ENCODE data around the gene ACP2. TPM values are rescaled to one million over a fixed set of nuclear protein-coding genes. Genes with fewer than 3 reads are reported as not detected.
A peak's percentile ranks its signal among the peaks of the same experiment; 100 is the strongest.

ACP2 gene
- total RNA-seq, 2 experiments from 2014 or later, result 26.7 to 27.5 TPM

GRCh38 chr11:47241841-47242301, 6.7 kb downstream of the ACP2 start:
- H3K27me3 Mint-ChIP-seq (ENCODE audit: low read depth), result no peaks in the 10 kb centered on the region
- peak overlapping the region; percentile 5 for H3K27ac Mint-ChIP-seq
- ATAC-seq, result no peak
- H3K36me3 Mint-ChIP-seq (ENCODE audit: low read depth), result peaks cover 69% of the 10 kb centered on the region
- POLR2A ChIA-PET, result interaction anchor here (0.6 to 2.0 kb wide), 8 partner anchors 9 to 54 kb away, joined by 3 to 6 read pairs (median 3); partner anchors contain the start of genes DDB2 and NR1H3
- H3K4me3 Mint-ChIP-seq, result no peak overlapping the region
- H3K4me1 Mint-ChIP-seq (ENCODE audit: low read depth), result peaks cover 5% of the 10 kb centered on the region
- CTCF ChIA-PET, result interaction anchor here (1.1 to 2.1 kb wide), 3 partner anchors 17 to 62 kb away, joined by 3 to 8 read pairs (median 5); no protein-coding TSS in a partner anchor
- H3K9me3 Mint-ChIP-seq (ENCODE audit: insufficient read depth), result no peaks in the 10 kb centered on the region
- DNase-seq, result no peak

GRCh38 chr11:47239852-47240251, 8.8 kb downstream of the ACP2 start:
- Mint-ChIP-seq H3K4me3 (no peak overlapping the region), H3K9me3 (ENCODE audit: insufficient read depth) (no peaks in the 10 kb centered on the region), H3K36me3 (ENCODE audit: low read depth) (peaks cover 77% of the 10 kb centered on the region), H3K27me3 (ENCODE audit: low read depth) (no peaks in the 10 kb centered on the region), H3K27ac (peak overlapping the region; percentile 44), H3K4me1 (ENCODE audit: low read depth) (peaks cover 6% of the 10 kb centered on the region)
- POLR2A ChIA-PET, result interaction anchor here (1.5 to 2.0 kb wide), 3 partner anchors 9 to 25 kb away, joined by 6 to 11 read pairs (median 6); partner anchors contain the start of genes ACP2 and DDB2
- CTCF ChIA-PET, result interaction anchor here (1.3 kb wide), 1 partner anchor 9 kb away, joined by 8 read pairs; the partner anchor contains the start of gene ACP2
- no peak for DNase-seq
- no peak for ATAC-seq

- Mint-ChIP-seq H3K4me3 (no peak overlapping the region), H3K9me3 (ENCODE audit: insufficient read depth) (no peaks in the 10 kb centered on the region), H3K27me3 (ENCODE audit: low read depth) (no peaks in the 10 kb centered on the region), H3K36me3 (ENCODE audit: low read depth) (peaks cover 68% of the 10 kb centered on the region), H3K4me1 (ENCODE audit: low read depth) (peaks cover 22% of the 10 kb centered on the region), H3K27ac (no peak overlapping the region)
- ATAC-seq (no peak), DNase-seq (no peak)
- ChIA-PET POLR2A (interaction anchor here (0.6 to 3.7 kb wide), 6 partner anchors 10 to 60 kb away, joined by 3 to 14 read pairs (median 4); partner anchors contain the start of genes ACP2, ARFGAP2 and DDB2), CTCF (interaction anchor here (0.6 to 3.3 kb wide), 5 partner anchors 12 to 177 kb away, joined by 3 to 27 read pairs (median 5); partner anchors contain the start of gene ACP2)
These were observed 12.1 kb downstream of the ACP2 start for GRCh38 chr11:47236482-47236881.

GRCh38 chr11:47235163-47235562, 13.5 kb downstream of the ACP2 start:
- DNase-seq (no peak), ATAC-seq (no peak)
- no peak overlapping the region for H3K4me3 Mint-ChIP-seq
- H3K4me1 Mint-ChIP-seq (ENCODE audit: low read depth), result peaks cover 24% of the 10 kb centered on the region
- H3K27ac Mint-ChIP-seq, result peak overlapping the region; percentile 73
- no peaks in the 10 kb centered on the region for H3K9me3 Mint-ChIP-seq (ENCODE audit: insufficient read depth)
- POLR2A ChIA-PET, result interaction anchor here (1.0 to 3.7 kb wide), 5 partner anchors 11 to 22 kb away, joined by 3 to 34 read pairs (median 7); partner anchors contain the start of genes ACP2, DDB2 and NR1H3
- H3K36me3 Mint-ChIP-seq (ENCODE audit: low read depth), result peaks cover 68% of the 10 kb centered on the region
- H3K27me3 Mint-ChIP-seq (ENCODE audit: low read depth), result no peaks in the 10 kb centered on the region
- CTCF ChIA-PET, result interaction anchor here (0.9 to 3.7 kb wide), 6 partner anchors 13 to 139 kb away, joined by 3 to 27 read pairs (median 9); partner anchors contain the start of genes ACP2 and DDB2

GRCh38 chr11:47234669-47235100, 13.9 kb downstream of the ACP2 start:
- CTCF ChIA-PET, result interaction anchor here (0.9 to 3.7 kb wide), 6 partner anchors 12 to 139 kb away, joined by 3 to 27 read pairs (median 8); partner anchors contain the start of genes ACP2 and DDB2
- H3K4me3 Mint-ChIP-seq, result no peak overlapping the region
- POLR2A ChIA-PET, result interaction anchor here (1.0 to 3.7 kb wide), 6 partner anchors 11 to 25 kb away, joined by 3 to 34 read pairs (median 6); partner anchors contain the start of genes ACP2, DDB2 and NR1H3
- peak overlapping the region; percentile 73 for H3K27ac Mint-ChIP-seq
- H3K9me3 Mint-ChIP-seq (ENCODE audit: insufficient read depth), result no peaks in the 10 kb centered on the region
- H3K36me3 Mint-ChIP-seq (ENCODE audit: low read depth), result peaks cover 64% of the 10 kb centered on the region
- ATAC-seq (peak; percentile 62), DNase-seq (peak; percentile 38)
- no peaks in the 10 kb centered on the region for H3K27me3 Mint-ChIP-seq (ENCODE audit: low read depth)
- peaks cover 24% of the 10 kb centered on the region for H3K4me1 Mint-ChIP-seq (ENCODE audit: low read depth)

GRCh38 chr11:47233989-47234668, 14.5 kb downstream of the ACP2 start:
- ATAC-seq, result peak; percentile 55
- peak overlapping the region; percentile 74 for H3K27ac Mint-ChIP-seq
- no peaks in the 10 kb centered on the region for H3K27me3 Mint-ChIP-seq (ENCODE audit: low read depth)
- peak; percentile 38 for DNase-seq
- ChIA-PET CTCF (interaction anchor here (0.9 to 3.7 kb wide), 7 partner anchors 13 to 140 kb away, joined by 3 to 27 read pairs (median 6); partner anchors contain the start of genes ACP2 and DDB2), POLR2A (interaction anchor here (0.8 to 3.7 kb wide), 7 partner anchors 10 to 25 kb away, joined by 3 to 34 read pairs (median 4); partner anchors contain the start of genes ACP2 and DDB2)
- H3K36me3 Mint-ChIP-seq (ENCODE audit: low read depth), result peaks cover 63% of the 10 kb centered on the region
- H3K4me1 Mint-ChIP-seq (ENCODE audit: low read depth), result peaks cover 24% of the 10 kb centered on the region
- H3K4me3 Mint-ChIP-seq, result no peak overlapping the region
- no peaks in the 10 kb centered on the region for H3K9me3 Mint-ChIP-seq (ENCODE audit: insufficient read depth)

- ChIA-PET CTCF (interaction anchor here (1.0 to 3.7 kb wide), 5 partner anchors 15 to 40 kb away, joined by 3 to 21 read pairs (median 4); partner anchors contain the start of genes ACP2 and DDB2), POLR2A (interaction anchor here (1.0 to 3.5 kb wide), 6 partner anchors 9 to 38 kb away, joined by 3 to 34 read pairs (median 4); partner anchors contain the start of genes ACP2 and DDB2)
- peaks cover 66% of the 10 kb centered on the region for H3K36me3 Mint-ChIP-seq (ENCODE audit: low read depth)
- ATAC-seq (no peak), DNase-seq (no peak)
- H3K4me3 Mint-ChIP-seq, result no peak overlapping the region
- H3K27me3 Mint-ChIP-seq (ENCODE audit: low read depth), result no peaks in the 10 kb centered on the region
- peaks cover 24% of the 10 kb centered on the region for H3K4me1 Mint-ChIP-seq (ENCODE audit: low read depth)
- H3K9me3 Mint-ChIP-seq (ENCODE audit: insufficient read depth), result no peaks in the 10 kb centered on the region
- H3K27ac Mint-ChIP-seq, result no peak overlapping the region
These were observed 15.6 kb downstream of the ACP2 start for GRCh38 chr11:47233051-47233450.

GRCh38 chr11:47229161-47229560, 19.5 kb downstream of the ACP2 start:
- DNase-seq (no peak), ATAC-seq (no peak)
- Mint-ChIP-seq H3K36me3 (ENCODE audit: low read depth) (peaks cover 65% of the 10 kb centered on the region), H3K4me3 (no peak overlapping the region), H3K9me3 (ENCODE audit: insufficient read depth) (no peaks in the 10 kb centered on the region), H3K27me3 (ENCODE audit: low read depth) (no peaks in the 10 kb centered on the region), H3K27ac (no peak overlapping the region), H3K4me1 (ENCODE audit: low read depth) (peaks cover 29% of the 10 kb centered on the region)
- CTCF ChIA-PET, result interaction anchor here (0.9 to 1.0 kb wide), 2 partner anchors 9 to 12 kb away, joined by 3 read pairs; no protein-coding TSS in a partner anchor
- POLR2A ChIA-PET, result interaction anchor here (1.0 to 2.4 kb wide), 3 partner anchors 13 to 15 kb away, joined by 4 to 12 read pairs (median 6); partner anchors contain the start of gene DDB2

GRCh38 chr11:47225552-47226400, 22.8 kb downstream of the ACP2 start:
- Mint-ChIP-seq H3K4me1 (ENCODE audit: low read depth) (peaks cover 28% of the 10 kb centered on the region), H3K9me3 (ENCODE audit: insufficient read depth) (no peaks in the 10 kb centered on the region), H3K36me3 (ENCODE audit: low read depth) (peaks cover 68% of the 10 kb centered on the region), H3K4me3 (peak overlapping the region; percentile 52), H3K27ac (peak overlapping the region; percentile 86), H3K27me3 (ENCODE audit: low read depth) (no peaks in the 10 kb centered on the region)
- peak; percentile 55 for DNase-seq
- peak; percentile 94 for ATAC-seq
- POLR2A ChIA-PET, result interaction anchor here (3.1 kb wide), 1 partner anchor 10 kb away, joined by 11 read pairs; no protein-coding TSS in a partner anchor
- CTCF ChIA-PET, result interaction anchor here (0.9 kb wide), 1 partner anchor 33 kb away, joined by 4 read pairs; no protein-coding TSS in a partner anchor

- peaks cover 73% of the 10 kb centered on the region for H3K36me3 Mint-ChIP-seq (ENCODE audit: low read depth)
- peaks cover 49% of the 10 kb centered on the region for H3K4me1 Mint-ChIP-seq (ENCODE audit: low read depth)
- ChIA-PET POLR2A (interaction anchor here (2.3 kb wide), 1 partner anchor 17 kb away, joined by 6 read pairs; no protein-coding TSS in a partner anchor), CTCF (no interaction called here)
- no peak for ATAC-seq
- H3K27ac Mint-ChIP-seq, result no peak overlapping the region
- DNase-seq, result no peak
- no peaks in the 10 kb centered on the region for H3K9me3 Mint-ChIP-seq (ENCODE audit: insufficient read depth)
- no peaks in the 10 kb centered on the region for H3K27me3 Mint-ChIP-seq (ENCODE audit: low read depth)
- no peak overlapping the region for H3K4me3 Mint-ChIP-seq
These were observed 25.9 kb downstream of the ACP2 start for GRCh38 chr11:47222696-47223095.

All from activated CD8-positive, alpha-beta T cell treated with anti-CD3 and anti-CD28 coated beads, Interleukin-2, amount 10 ng/mL, durations not matched to agents 7 days and 5 days (primary cell).